Fibroblast of lung (primary cell): Measurements from ENCODE around the gene MYO10. TPM values are rescaled to one million over a fixed set of nuclear protein-coding genes. Genes with fewer than 3 reads are reported as not detected.

ENCODE experiments used
- DNase-seq, 2 donors: peaks; one replicate each; pipeline versions ENCODE4 v3.0.0 to v3.0.0-alpha.2; 2010; ENCODE audit warnings: low read depth in 2 of 2
- H2AFZ ChIP-seq: 2 replicates; pipeline ENCODE4 v1.5.1; 2012; ENCODE audit warnings: low read length, control low read depth, inconsistent platforms
- H3K27ac ChIP-seq: 2 replicates; pipeline ENCODE4 v1.5.1; 2011; ENCODE audit warnings: low read length, control low read depth; ENCODE audit not compliant: insufficient read depth
- H3K27me3 ChIP-seq: 2 replicates; pipeline ENCODE4 v1.5.1; 2011; ENCODE audit warnings: mild to moderate bottlenecking, low read length; ENCODE audit not compliant: control insufficient read depth, insufficient read depth
- H3K36me3 ChIP-seq: 2 replicates; pipeline ENCODE4 v1.5.1; 2011; ENCODE audit warnings: low read length; ENCODE audit not compliant: control insufficient read depth, insufficient read depth
- H3K4me1 ChIP-seq: 2 replicates; pipeline ENCODE4 v1.5.1; 2011; ENCODE audit warnings: low read length; ENCODE audit not compliant: control insufficient read depth, insufficient read depth; ENCODE audit errors: extremely low read depth
- H3K4me2 ChIP-seq: 2 replicates; pipeline ENCODE4 v1.5.1; 2011; ENCODE audit warnings: low read length, control low read depth; ENCODE audit not compliant: insufficient read depth; ENCODE audit errors: extremely low read depth
- H3K4me3 ChIP-seq, 4 experiments: fragments of 200-600 bp in 1 of 4; sonication (generic) in 1 of 4; replicated peaks in 1 of 4; 2 replicates each; pipeline ENCODE4 v1.5.1; 2011 to 2016; ENCODE audit warnings: low read length in 4 of 4, low read depth in 3 of 4, mild to moderate bottlenecking in 3 of 4, control low read depth in 2 of 4, inconsistent platforms in 1 of 4, mixed read lengths in 1 of 4; ENCODE audit not compliant: insufficient read depth in 1 of 4; ENCODE audit errors: control extremely low read depth in 1 of 4
- H3K79me2 ChIP-seq: 2 replicates; pipeline ENCODE4 v1.5.1; 2012; ENCODE audit warnings: mild to moderate bottlenecking, low read length, inconsistent platforms; ENCODE audit not compliant: control insufficient read depth, insufficient read depth
- H3K9ac ChIP-seq: 2 replicates; pipeline ENCODE4 v1.5.1; 2011; ENCODE audit warnings: mild to moderate bottlenecking, low read length, control low read depth; ENCODE audit not compliant: insufficient read depth
- H3K9me3 ChIP-seq: 2 replicates; pipeline ENCODE4 v1.5.1; 2012; ENCODE audit warnings: low read depth, low read length; ENCODE audit not compliant: control insufficient read depth, insufficient read depth
- H4K20me1 ChIP-seq: 2 replicates; pipeline ENCODE4 v1.5.1; 2011; ENCODE audit warnings: low read length; ENCODE audit not compliant: control insufficient read depth, insufficient read depth; ENCODE audit errors: extremely low read depth
- CTCF ChIP-seq, 2 donors: IDR thresholded peaks in 1 of 2; conservative IDR thresholded peaks in 1 of 2; 1 replicate in 1 of 2; 2 replicates in 1 of 2; pipeline ENCODE4 v1.5.1; 2011 to 2012; ENCODE audit warnings: low read length in 2 of 2, control low read depth in 1 of 2, inconsistent platforms in 1 of 2, low read depth in 1 of 2, mild to moderate bottlenecking in 1 of 2
- EZH2 ChIP-seq: IDR thresholded peaks from 2 replicates; pipeline ENCODE4 v1.5.1; 2012; ENCODE audit warnings: low read length, control low read depth, mild to moderate bottlenecking; ENCODE audit errors: missing control alignments
- polyA plus RNA-seq, 2 donors: library from polyadenylated mRNA; depleted of rRNA in 1 of 2; stranded (reverse) in 1 of 2; unstranded in 1 of 2; fragments of >200 nt; gene quantifications; 2 replicates each; pipeline ENCODE4 v1.2.1, GENCODE V29; 2011 to 2012; ENCODE audit warnings: missing spikeins in 1 of 2
- total RNA-seq: library from RNA; depleted of rRNA; stranded (reverse); fragments of >200 nt; gene quantifications from 2 replicates; pipeline ENCODE4 v1.2.1, GENCODE V29; 2014

MYO10 gene
- total and polyA plus RNA-seq, 2 donors (not counting 1 experiment from before 2014, with no cell fraction given), result 16.6 to 82.2 TPM

GRCh38 chr5:16749626-16750025, 186.5 kb downstream of the MYO10 start:
- TF ChIP-seq CTCF (conservative IDR thresholded peaks at IDR 0.05 in 1 of 2, IDR thresholded peaks at IDR 0.05 in 1 of 2; ENCODE audit: low read depth in 1 of 2, low read length in 2 of 2), result no peak
- TF ChIP-seq EZH2, result no peak

GRCh38 chr5:16744164-16744880, 191.8 kb downstream of the MYO10 start:
- H3K4me1 ChIP-seq, result peaks cover 3% of the 10 kb centered on the region
- H3K9me3 ChIP-seq, result no peaks in the 10 kb centered on the region
- peaks cover 5% of the 10 kb centered on the region for H3K36me3 ChIP-seq
- no peak overlapping the region for H3K4me3 ChIP-seq
- H3K79me2 ChIP-seq, result no peaks in the 10 kb centered on the region
- DNase-seq, result no peak
- no peak overlapping the region for H3K9ac ChIP-seq
- H3K27me3 ChIP-seq, result no peaks in the 10 kb centered on the region
- no peak overlapping the region for H3K27ac ChIP-seq
- TF ChIP-seq CTCF (conservative IDR thresholded peaks at IDR 0.05 in 1 of 2, IDR thresholded peaks at IDR 0.05 in 1 of 2; ENCODE audit: low read depth in 1 of 2, low read length in 2 of 2) (no peak), EZH2 (no peak)
- H4K20me1 ChIP-seq, result no peaks in the 10 kb centered on the region
- no peak overlapping the region for H2AFZ ChIP-seq
- H3K4me2 ChIP-seq, result no peak overlapping the region

More at GRCh38 chr5:16749626-16750025, 186.5 kb downstream of the MYO10 start:
- Histone ChIP-seq H3K4me3 (no peak overlapping the region), H3K79me2 (no peaks in the 10 kb centered on the region), H3K4me2 (no peak overlapping the region), H2AFZ (no peak overlapping the region), H3K36me3 (peaks cover 6% of the 10 kb centered on the region), H3K27me3 (no peaks in the 10 kb centered on the region), H3K9ac (no peak overlapping the region), H3K4me1 (no peaks in the 10 kb centered on the region), H4K20me1 (no peaks in the 10 kb centered on the region), H3K27ac (no peak overlapping the region), H3K9me3 (no peaks in the 10 kb centered on the region)
- DNase-seq, result no peak

- no peak overlapping the region for H3K27ac ChIP-seq
Observed at GRCh38 chr5:16742938-16743337, 193.2 kb downstream of the MYO10 start.

More at GRCh38 chr5:16742938-16743337, 193.2 kb downstream of the MYO10 start:
- no peak overlapping the region for H3K9ac ChIP-seq
- no peaks in the 10 kb centered on the region for H3K79me2 ChIP-seq
- TF ChIP-seq CTCF (conservative IDR thresholded peaks at IDR 0.05 in 1 of 2, IDR thresholded peaks at IDR 0.05 in 1 of 2; ENCODE audit: low read depth in 1 of 2, low read length in 2 of 2) (no peak), EZH2 (no peak)
- peaks cover 3% of the 10 kb centered on the region for H3K4me1 ChIP-seq
- H3K27me3 ChIP-seq, result no peaks in the 10 kb centered on the region
- H2AFZ ChIP-seq, result no peak overlapping the region
- H4K20me1 ChIP-seq, result no peaks in the 10 kb centered on the region
- DNase-seq, result peak in 1 of 2 donors; percentile 54
- H3K4me2 ChIP-seq, result no peak overlapping the region
- H3K9me3 ChIP-seq, result no peaks in the 10 kb centered on the region
- peaks cover 4% of the 10 kb centered on the region for H3K36me3 ChIP-seq
- H3K4me3 ChIP-seq, result no peak overlapping the region
